Fibroblast of skin of scalp (primary cell): ENCODE measurements around the gene SDC1.

ENCODE experiments used
- DNase-seq: peaks from one replicate; pipeline ENCODE4 v3.0.0-alpha.2; 2013

The SDC1 gene

DNA sequence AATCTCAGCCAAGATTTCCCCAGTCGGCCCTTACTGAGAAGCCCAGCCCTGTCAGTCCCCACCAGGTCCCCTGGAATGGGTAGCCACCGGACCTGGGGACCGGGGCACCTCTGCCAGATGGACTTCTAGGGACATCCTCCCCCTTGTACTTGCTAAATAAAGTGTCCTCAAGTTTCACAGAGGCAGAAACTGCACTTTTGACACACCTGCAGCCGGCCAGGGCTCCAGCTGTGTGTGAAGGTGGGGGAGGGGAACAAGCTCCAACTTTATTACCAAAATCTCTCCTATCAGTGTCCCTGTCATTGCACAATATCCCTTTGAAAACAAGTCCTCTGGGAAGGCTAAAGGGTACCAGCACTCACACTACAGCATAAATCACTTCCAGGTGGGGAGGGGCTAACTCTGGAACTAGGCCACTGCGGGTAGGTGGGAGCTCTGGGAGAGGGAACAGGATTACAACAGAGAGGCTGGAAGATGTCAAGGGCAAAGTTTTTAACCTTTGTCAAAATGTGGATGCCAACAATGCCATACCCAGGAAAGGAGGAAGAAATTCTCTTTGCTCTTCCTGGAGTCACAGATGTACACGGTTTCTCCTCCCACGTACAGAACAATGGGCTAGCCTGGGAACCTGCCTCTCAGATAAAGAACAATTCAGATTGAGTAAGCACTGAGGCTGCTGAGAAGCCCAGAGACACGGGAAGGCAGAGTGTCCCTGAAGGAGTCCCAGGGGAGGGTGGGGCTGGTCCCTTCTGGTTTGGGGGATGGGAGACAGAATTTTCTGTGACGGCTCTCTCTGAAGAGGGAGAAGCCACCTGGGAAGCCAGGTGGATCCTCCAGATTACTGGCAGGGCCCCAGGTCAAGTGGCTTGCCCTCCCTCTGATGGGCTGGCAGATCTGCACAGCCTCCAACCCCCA is 11.0 kb downstream of the SDC1 start:
- DNase-seq: no peak

DNA sequence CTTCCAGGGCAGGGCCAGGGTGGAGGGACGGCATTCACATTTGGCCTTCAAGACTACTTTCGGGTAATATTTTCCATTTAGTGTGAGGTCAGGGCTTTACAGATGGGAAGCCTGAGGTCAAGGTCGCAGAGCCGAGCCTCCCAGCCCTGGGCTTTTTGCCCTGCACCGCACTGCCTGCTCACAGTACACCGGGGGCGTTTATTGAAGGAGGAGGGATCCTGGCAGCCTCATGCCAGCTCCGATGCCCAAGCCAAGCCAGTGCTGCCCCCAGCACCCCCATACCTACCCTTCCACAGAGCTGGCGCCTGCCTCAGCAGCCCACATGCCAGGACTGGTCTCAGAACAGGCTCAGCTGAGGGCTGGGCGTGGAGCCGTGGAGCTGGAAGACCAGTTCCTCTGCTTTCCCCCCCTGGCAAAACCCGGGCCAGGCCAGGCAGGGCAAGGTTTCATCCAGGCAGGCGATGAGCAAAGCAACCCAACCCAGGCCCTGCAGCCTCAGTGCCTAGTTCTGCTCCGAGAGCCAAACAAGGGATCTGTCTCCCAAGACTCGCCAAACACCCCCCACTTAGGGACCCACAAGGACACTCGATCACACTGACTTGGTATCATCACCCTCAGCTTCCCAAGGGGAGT is 11.9 kb downstream of the SDC1 start:
- no peak for DNase-seq

DNA sequence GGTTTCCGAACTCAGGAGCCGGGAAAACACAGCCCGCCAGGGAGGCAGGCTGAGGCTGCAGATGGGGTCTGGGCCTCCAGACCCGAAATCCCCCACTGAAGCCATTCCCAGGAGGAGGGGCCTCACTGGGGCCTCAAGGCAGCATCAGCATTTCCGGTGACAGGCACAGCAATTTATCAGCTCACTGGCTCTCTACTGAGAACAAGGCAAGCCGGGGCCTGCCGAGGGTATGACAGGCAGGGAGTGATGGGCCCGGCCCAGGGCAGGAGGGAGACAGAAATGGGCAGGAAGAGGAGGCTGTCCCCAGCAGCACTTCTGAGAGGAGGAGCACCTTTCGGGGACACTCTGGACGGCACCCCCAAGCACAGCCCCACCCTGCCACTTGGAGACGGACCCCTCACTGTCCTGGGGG is 12.5 kb downstream of the SDC1 start:
- DNase-seq: peak; percentile 75

DNA sequence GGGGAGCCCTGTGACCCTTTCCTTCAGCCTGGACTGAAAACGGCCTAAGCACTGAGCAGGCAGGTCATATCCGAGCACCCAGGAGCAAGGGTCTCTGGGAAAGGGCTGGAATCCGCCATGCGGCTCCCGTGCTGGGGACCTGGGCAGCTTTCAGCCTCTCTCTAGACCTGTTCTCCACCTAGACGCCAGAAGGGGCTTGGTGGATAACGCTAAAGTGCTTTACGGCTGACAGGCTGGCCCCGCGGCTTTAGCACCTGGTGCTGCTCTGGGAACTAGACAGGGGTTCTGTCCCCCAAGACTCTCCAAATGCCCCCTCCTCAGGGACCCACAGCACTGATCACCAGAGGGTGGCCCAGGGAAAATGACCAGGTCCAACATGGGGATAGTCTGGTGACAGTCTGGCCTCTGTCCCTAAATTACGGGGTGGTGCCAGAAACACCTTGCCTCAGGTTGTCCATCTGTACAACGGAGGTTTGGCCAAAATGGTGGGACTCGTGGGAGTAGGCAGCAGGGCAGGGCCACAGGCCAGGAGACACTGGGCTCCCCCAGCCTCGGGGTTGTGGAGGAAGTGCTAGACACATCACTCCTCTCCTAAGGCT is 13.0 kb downstream of the SDC1 start:
- no peak for DNase-seq

DNA sequence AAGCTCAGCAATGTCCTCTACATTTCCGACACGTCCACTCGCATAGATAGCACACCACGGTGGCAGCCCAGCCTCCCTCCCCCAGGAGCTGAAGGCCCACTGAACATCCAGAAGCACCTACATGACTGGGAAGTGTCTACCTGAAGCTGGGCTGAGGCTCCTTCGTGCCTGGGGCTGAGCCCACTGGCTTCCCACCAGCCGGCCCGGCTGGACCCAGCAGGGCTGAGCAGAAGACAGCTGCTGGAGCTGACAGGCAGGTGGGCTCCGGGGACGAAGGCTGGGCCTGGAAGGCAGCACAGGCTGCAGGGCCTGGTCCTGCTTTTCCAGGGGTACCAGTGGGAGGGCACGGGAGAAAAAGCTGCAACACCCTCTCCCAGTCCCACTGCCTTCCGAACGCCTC is 13.5 kb downstream of the SDC1 start:
- no peak for DNase-seq

DNA sequence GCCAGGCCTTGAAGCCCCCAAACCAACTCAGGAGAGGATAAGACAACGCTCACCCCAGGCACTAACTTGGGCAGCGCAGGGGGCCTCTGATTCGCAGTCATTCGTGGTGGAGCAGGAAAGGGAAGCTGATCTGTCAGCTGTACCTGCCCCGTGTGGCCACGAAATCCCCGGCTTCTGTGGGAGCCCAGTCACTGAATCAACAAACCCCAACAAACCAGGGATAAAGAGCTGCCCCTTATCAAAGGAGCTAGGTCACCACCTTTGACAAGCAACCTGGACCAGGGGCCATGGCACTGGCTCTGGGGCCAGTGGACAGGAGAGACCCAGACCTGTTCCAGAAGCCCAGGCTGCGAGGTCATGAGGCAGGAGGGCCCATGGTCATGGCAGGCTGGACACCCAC is 14.5 kb downstream of the SDC1 start:
- DNase-seq: no peak

DNA sequence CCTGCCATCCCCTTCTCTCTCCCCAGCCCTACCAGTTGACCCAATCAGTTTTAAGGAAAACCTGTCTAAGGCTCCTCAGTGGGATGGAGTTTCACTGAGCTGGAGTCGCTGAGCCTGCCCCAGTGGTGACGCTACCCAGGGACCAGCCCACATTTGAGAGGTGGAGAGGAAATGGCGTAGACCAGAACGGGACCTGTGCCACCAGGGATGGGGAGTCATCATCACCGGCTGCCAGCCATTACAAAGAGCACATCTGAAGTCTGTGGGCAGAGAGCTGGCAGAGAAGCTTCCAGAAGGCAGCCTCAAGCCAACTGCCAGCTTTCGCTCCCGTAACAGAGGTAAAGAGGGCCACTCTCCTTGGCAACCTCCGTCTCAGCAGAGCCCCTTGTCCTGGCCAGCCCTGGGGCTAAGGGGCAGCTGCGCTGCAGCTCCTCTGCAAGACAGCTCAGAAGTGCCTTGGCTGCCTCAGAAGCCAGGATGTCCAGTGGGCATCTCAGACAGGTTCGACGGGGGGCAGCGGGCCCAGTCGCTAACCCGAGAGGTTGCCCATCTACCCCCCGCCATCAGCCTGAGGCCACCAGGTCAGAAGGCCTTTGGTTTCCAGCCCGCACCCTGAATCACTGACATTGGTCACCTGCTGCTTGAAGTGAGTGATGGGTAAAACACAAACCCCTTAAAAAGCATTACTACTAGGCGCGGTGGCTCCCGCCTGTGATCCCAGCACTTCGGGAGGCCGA is 15.4 kb downstream of the SDC1 start:
- no peak for DNase-seq

DNA sequence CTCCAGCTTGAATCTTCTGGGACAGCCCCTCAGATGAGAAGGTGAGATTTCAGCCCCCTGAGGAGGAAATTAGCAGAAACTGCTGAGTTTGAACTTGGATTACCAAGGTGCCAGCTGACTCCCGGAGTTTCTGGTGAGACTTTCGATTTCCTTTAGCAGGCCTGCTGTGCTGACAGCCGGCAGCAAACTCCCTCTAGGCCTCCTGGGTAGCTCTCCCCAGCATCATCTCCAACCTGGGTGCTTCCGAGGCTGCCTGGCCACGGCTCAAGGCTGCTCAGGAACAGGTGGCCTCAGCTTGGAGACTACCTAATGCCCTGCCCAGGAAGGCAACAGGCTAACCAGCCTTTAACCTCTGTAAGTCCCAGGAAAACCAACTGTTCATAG is 16.5 kb downstream of the SDC1 start:
- DNase-seq: no peak

DNA sequence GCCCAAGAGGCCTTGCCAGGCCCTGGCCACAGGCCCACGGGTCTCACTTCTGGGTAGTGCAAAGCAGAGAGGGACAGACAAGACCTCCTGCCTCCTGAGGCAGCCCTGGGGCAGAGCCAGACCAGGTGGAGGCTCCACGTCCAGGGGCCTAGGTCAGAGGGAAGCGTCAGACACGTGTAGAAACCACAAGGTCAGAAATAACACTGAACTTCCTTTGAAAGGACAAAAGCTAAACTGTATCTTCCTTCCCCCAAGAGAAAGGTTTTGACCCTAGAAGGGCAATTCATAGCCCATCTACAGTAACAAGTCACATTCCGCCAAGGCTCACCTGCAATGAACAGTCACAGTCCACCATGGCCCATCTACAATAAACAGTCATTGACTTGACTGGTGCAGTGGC is 17.9 kb downstream of the SDC1 start:
- DNase-seq: no peak

DNA sequence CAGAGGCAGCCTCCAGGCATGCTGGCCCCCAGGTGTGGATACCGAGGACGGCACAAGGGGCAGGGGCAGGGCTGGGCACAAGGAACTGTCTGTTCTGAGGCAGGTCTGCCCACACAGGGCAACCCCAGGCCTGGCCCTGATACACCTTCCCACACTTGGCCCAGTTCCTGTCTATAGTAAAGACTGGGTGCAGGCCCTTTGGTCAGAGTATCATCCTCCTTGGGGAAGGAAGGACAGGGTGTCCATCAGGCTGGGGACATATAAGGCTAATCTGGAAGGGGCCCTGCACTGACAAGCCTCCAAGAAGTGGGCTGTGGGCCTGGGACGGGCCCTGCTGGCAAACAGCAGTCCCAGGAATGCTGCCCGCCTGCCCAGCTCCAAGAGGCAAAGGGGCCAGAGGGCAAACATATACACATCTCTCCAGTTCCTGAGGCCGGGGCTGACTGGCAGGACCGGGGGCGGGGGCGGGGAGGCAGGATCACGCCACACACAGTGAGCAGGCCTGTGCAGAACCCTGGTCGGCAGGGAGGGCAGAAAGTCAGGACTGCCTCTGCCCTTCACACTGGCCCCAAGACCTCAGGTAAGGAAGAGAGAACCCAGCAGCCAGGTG is 18.9 kb downstream of the SDC1 start:
- DNase-seq: no peak

DNA sequence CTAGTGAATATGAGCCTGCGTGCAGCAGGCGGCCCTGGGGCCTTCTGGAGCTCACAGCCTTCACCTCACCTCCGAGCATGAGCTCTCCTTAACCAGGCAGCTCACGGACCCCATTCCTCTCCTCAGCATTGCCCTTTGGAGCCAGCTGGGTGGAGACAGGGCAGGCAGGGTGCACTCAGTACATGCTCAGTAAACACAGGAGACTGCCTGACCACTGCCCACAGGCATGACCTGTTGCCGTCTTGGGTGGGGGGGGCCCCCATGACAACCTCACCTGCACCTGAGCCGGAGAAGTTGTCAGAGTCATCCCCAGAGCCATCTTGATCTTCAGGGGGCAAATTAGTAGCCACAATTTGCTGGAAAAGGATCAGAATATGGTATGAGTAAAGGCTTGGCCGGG is 19.9 kb downstream of the SDC1 start:
- DNase-seq: no peak

DNA sequence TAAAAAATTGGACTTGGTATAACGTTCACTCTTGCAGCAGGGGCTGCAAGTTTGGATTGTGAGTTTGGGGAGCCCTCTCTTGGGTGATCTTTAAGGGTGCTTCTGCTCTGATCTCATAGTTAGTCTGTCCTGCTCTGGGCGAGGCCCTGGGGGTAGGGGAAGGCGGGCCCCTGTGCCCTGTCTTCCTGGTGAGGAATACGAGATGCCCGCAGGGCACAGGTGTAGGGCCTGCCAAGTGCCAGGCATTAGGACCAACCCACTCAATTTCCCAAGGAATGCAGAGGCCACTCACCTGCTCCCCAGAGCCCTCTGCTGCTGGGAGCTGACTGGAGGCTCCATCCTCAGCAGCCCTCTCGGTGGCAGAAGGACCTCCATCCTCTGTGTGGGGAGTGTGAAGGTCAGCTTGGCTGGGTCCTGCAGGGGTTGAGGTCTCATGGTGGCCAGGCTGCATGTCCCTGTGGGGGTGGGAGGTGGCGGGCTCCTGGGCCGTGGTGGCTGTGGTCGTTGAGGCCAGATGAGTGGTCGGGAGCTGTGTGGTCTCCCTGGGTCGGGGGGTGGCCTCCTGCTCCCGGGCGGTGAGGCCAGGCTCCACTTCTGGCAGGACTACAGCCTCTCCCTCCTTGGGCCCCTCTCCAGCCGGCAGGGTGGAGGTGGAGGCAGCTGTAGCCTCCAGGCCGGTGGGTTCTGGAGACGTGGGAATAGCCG is 21.3 kb downstream of the SDC1 start:
- no peak for DNase-seq

DNA sequence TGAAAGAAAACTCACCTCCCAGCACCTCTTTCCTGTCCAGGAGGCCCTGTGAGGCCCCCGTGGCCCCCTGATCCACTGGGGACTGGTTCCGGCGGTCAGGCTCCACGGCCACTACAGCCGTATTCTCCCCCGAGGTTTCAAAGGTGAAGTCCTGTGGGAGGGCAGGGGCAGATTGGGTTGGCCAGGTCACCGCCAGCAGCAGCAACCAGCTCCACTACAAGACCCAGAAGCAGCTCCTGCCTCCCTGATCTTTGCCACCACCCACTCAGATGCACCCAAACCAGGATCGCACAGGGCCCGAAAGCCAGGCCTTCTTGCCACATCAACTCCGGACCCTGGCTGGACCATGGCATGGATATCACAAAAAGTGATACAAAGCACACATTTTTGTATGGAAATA is 21.9 kb downstream of the SDC1 start:
- no peak for DNase-seq

DNA sequence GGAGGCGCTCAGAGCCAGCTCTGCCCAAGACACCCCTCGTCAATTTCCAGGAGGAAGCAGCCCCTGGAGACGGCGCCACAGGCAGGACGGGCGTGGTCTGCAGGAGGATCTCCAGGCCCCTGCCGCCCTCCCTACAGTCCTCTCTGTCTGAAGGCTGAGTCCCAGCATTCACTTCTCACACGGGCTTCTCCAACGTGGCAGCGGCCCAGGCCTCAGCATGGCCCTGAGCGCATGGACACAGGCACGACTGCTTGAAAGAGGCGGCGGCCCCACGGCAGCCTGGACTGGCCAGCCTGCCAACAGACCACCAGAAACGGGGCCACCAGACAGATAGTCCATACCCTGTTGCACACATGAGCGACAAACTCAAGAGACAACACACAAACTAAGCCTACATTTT is 23.3 kb downstream of the SDC1 start:
- DNase-seq: no peak

DNA sequence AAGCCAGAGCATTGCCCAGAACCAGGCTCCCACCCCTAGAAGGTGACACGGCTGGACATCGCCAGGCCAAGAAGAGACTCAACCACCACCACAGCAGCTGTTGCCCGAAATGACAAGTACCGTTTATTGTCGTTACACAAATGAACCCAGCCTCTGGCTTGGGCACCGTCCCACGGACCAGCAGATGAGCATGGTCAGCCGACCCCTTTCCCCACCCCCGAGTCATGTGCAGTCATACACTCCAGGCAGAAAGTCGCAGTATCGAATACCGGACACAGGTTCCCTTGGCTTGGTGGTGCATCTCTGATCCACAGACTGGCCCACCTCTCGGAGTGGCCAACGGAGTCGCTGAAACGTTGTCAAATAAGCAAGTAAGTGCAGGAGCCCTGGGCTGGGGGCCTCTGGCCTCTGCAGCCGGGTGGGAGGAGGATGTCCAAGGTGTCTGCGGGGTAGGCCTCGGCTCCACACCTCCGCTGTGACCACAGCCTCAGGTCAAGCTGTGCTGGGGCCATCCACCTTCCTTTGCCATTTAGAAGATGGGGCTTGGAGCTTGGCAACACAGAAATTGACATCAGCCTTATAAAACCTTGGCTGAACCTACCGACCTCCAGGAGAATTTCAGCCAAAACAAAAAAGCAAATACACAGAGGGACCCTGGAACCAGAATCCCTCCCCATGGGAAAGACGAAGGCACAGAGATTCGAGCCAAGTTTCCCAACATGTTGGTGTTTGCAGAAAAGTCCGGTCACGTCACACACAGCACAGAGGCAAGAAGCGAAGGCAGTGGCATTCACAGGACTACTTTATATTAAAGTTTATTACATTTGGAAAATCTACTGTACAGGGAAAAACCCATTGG is 24.0 kb downstream of the SDC1 start:
- DNase-seq: no peak

DNA sequence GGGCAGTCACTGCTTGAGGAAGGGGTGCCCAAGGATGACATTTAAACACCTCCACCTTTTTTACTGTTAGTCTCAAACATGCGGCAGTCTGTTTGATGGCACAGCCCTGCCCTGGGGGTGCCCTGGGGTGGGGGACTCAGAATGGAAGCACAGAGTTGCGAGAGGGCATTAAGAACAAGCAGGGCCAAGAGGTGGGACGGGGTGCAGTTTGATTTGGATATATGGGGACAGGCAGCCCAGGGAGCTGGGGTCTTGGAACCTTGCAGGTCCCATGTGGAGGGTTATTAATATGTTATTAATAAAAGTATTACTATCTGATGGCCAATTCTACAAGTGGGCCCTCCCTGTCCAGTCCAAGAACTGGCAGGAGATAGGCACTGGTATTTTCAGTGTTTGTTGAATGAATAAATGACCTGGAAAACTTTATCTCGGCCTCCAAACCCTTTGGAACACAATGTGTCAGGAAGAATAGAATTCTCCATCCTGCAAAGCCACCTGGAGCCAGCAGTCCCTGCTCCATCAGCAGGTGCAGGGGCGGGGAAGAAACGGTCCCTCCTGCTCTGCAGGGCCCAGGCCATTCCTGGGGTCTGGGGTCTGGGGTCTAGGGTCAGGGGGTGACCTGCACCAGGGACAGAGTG is 25.2 kb downstream of the SDC1 start:
- DNase-seq: no peak

DNA sequence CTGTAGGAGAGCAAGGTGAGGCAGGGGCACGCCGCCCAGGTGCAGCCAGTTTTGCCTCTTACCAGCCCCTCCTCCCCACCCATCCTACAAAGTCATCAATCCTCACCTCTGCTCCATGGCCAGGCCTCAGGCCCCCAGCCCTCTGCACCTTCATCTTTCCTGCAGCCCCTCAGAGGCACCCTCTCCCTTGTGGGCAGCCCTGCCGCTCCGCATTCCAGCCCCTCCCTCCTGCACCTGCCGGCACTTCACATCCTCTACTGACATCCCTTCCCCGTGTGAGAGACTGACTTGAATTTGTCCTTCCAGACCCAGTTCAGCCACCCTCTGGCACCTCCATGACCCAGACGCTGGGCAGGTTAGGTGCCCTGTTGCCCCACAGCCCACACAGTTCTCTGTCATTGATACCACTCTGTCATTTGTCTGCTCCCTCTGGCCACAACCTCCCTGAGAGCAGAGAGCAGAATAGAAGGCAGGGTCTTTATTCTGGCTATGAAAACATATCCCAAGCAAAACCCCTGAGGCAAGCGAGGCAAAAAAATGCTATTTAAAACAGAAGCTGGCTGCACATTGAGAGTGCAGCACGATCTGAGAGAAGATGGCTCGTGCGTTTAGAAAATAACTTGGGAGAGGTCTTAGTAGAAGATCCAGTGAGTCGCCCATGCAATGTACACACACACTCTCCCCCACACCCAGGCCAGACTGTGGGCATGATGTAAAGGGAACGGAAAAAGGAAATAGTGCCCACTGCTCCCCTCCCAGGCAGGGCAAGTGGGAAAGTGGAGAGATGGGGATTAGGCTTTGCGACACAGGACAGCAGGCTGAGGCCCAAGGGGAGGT is 25.9 kb downstream of the SDC1 start:
- DNase-seq: no peak

DNA sequence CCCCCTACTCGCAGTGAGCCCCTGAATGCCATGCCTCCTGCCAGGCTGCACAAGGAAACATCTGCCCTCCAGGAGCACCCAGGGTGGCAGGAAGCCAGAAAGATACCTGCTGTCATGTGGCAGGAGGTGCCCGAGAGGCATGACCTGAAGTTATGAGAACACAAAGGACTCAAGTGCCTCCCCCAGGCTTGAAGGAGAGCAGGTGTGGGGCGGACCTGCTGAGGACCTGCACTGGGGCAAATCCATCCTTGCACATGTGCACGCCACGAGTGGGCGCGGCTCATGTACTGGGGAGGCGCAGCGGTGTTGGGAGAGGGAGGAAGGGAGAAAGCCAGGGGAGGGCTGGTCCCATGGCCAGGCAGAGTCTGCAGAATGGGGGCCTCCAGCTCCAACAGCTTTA is 26.9 kb downstream of the SDC1 start:
- DNase-seq: no peak

DNA sequence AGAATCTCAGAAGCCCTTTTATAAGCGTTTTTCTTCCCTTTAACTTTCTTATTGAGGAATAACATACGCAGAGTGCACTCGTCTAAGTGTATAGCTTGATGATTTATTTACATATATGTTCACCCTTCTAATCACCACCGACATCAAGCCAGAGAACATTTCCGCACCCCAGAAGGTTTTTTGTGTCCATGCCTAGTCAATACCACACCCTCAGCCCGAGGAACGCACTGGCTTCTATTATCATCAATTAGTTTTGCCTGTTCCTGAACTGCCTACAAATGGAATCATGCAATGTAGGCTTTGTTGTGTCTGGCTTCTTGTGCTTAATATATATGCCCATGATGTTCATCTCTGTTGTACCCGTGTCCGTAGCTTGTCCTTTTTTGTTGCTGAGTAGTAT is 27.7 kb downstream of the SDC1 start:
- no peak for DNase-seq
